DOHH2 (cell line): ENCODE measurements around the gene SSX4B.
"Not testable (repeated sequence)": the region's sequence is repeated elsewhere in the genome, so short reads cannot be mapped to it uniquely, and the experiment has no call there.

Experiments used
- H3F3A ChIP-seq: fragments of 200-600 bp; sonication (generic), shearing (Covaris generic); 2 replicates; pipeline ENCODE4 v1.6.0; 2016; ENCODE audit warnings: antibody characterized with exemption, mild to moderate bottlenecking; ENCODE audit not compliant: control insufficient read depth, insufficient read depth
- H3K27ac ChIP-seq: fragments of 200-600 bp; sonication (generic); 2 replicates; pipeline ENCODE4 v1.5.1; 2014; ENCODE audit warnings: low read depth, mild to moderate bottlenecking, low read length, moderate library complexity
- H3K27me3 ChIP-seq: fragments of 200-600 bp; sonication (generic); 2 replicates; pipeline ENCODE4 v1.6.1; 2014; ENCODE audit warnings: mild to moderate bottlenecking, low read length, mixed read lengths; ENCODE audit not compliant: control insufficient read depth
- H3K36me3 ChIP-seq: fragments of 200-600 bp; sonication (generic); 2 replicates; pipeline ENCODE4 v1.6.1; 2014; ENCODE audit warnings: mild to moderate bottlenecking, low read length, moderate library complexity, mixed read lengths; ENCODE audit not compliant: control insufficient read depth
- H3K4me1 ChIP-seq: fragments of 200-600 bp; sonication (generic); 2 replicates; pipeline ENCODE4 v1.6.1; 2014; ENCODE audit warnings: mild to moderate bottlenecking, low read length, mixed read lengths; ENCODE audit not compliant: control insufficient read depth
- H3K4me2 ChIP-seq: fragments of 200-600 bp; sonication (generic); 2 replicates; pipeline ENCODE4 v1.6.0; 2014; ENCODE audit warnings: mild to moderate bottlenecking, low read length, moderate library complexity
- H3K4me3 ChIP-seq: fragments of 200-600 bp; sonication (generic); 2 replicates; pipeline ENCODE4 v1.5.1; 2014; ENCODE audit warnings: mild to moderate bottlenecking, low read length, mixed read lengths
- H3K79me2 ChIP-seq: fragments of 200-600 bp; sonication (generic); 2 replicates; pipeline ENCODE4 v1.6.1; 2014; ENCODE audit warnings: mild to moderate bottlenecking, low read length, mixed read lengths; ENCODE audit not compliant: control insufficient read depth
- H3K9me2 ChIP-seq: fragments of 200-600 bp; sonication (generic); replicated peaks from 2 replicates; pipeline ENCODE4 v1.6.1; 2014; ENCODE audit warnings: mild to moderate bottlenecking, low read length, mixed read lengths; ENCODE audit not compliant: control insufficient read depth
- H3K9me3 ChIP-seq: fragments of 200-600 bp; sonication (generic); 2 replicates; pipeline ENCODE4 v1.6.1; 2014; ENCODE audit warnings: antibody characterized with exemption, low read length, mixed read lengths; ENCODE audit not compliant: control insufficient read depth, insufficient read depth
- H4K20me1 ChIP-seq: fragments of 200-600 bp; sonication (generic); 2 replicates; pipeline ENCODE4 v1.6.0; 2014; ENCODE audit warnings: low read depth, mild to moderate bottlenecking, antibody characterized with exemption, low read length, moderate library complexity; ENCODE audit not compliant: control insufficient read depth, insufficient read depth
- CTCF ChIP-seq: fragments of 200-600 bp; sonication (generic); IDR thresholded peaks from one replicate; pipeline ENCODE4 v1.5.1; 2014; ENCODE audit warnings: antibody characterized with exemption, mild to moderate bottlenecking, low read depth, low read length; ENCODE audit not compliant: poor library complexity, severe bottlenecking
- EZH2phosphoT487 ChIP-seq: fragments of 200-600 bp; sonication (generic); IDR thresholded peaks from 2 replicates; pipeline ENCODE4 v1.6.1; 2017; ENCODE audit warnings: borderline replicate concordance, mild to moderate bottlenecking, antibody characterized with exemption, low read length, moderate library complexity, mixed read lengths

Gene SSX4B

GRCh38 chrX:48450076-48450475 is 38.3 kb upstream of the SSX4B start:
- Histone ChIP-seq H4K20me1 (no peaks in the 10 kb centered on the region), H3K4me1 (no peaks in the 10 kb centered on the region), H3F3A (no peaks in the 10 kb centered on the region), H3K36me3 (no peaks in the 10 kb centered on the region), H3K9me2 (no peaks in the 10 kb centered on the region), H3K27ac (no peak overlapping the region), H3K79me2 (no peaks in the 10 kb centered on the region), H3K9me3 (no peaks in the 10 kb centered on the region), H3K4me3 (no peak overlapping the region), H3K27me3 (no peaks in the 10 kb centered on the region), H3K4me2 (no peak overlapping the region)
- TF ChIP-seq CTCF (no peak), EZH2phosphoT487 (no peak)

- H3K4me3 ChIP-seq, H3K27me3 ChIP-seq, H3K27ac ChIP-seq, H3K9me2 ChIP-seq, H3F3A ChIP-seq, H3K79me2 ChIP-seq, H4K20me1 ChIP-seq, H3K4me2 ChIP-seq, H3K9me3 ChIP-seq, H3K36me3 ChIP-seq, H3K4me1 ChIP-seq: not testable (repeated sequence)
Measured at GRCh38 chrX:48447201-48447600, 35.4 kb upstream of the SSX4B start.

GRCh38 chrX:48433713-48434112 is 22.0 kb upstream of the SSX4B start:
- H3K79me2 ChIP-seq, H4K20me1 ChIP-seq, H3K27ac ChIP-seq, H3K4me1 ChIP-seq, H3K27me3 ChIP-seq, H3K4me3 ChIP-seq, H3K4me2 ChIP-seq, H3K9me3 ChIP-seq, H3F3A ChIP-seq, H3K36me3 ChIP-seq, H3K9me2 ChIP-seq: not testable (repeated sequence)

GRCh38 chrX:48430166-48430565 is 18.4 kb upstream of the SSX4B start:
- not testable (repeated sequence) for H3K27me3 ChIP-seq, H3K36me3 ChIP-seq, H3K9me2 ChIP-seq, H3K4me2 ChIP-seq, H3K9me3 ChIP-seq, H3K4me1 ChIP-seq, H3F3A ChIP-seq, H3K4me3 ChIP-seq, H4K20me1 ChIP-seq, H3K27ac ChIP-seq, H3K79me2 ChIP-seq

GRCh38 chrX:48429606-48430005 is 17.8 kb upstream of the SSX4B start:
- H3K36me3 ChIP-seq, H3K4me3 ChIP-seq, H3K27me3 ChIP-seq, H3K79me2 ChIP-seq, H3K4me1 ChIP-seq, H3F3A ChIP-seq, H3K9me2 ChIP-seq, H3K27ac ChIP-seq, H4K20me1 ChIP-seq, H3K4me2 ChIP-seq, H3K9me3 ChIP-seq: not testable (repeated sequence)

GRCh38 chrX:48427027-48427716 is 15.4 kb upstream of the SSX4B start:
- not testable (repeated sequence) for H3K9me3 ChIP-seq, H3K27ac ChIP-seq, H3K4me1 ChIP-seq, H3K36me3 ChIP-seq, H3F3A ChIP-seq, H3K79me2 ChIP-seq, H3K9me2 ChIP-seq, H3K4me2 ChIP-seq, H3K4me3 ChIP-seq, H3K27me3 ChIP-seq, H4K20me1 ChIP-seq

- H3K36me3 ChIP-seq, H3K27ac ChIP-seq, H3K9me2 ChIP-seq, H3K79me2 ChIP-seq, H3K4me3 ChIP-seq, H3F3A ChIP-seq, H3K9me3 ChIP-seq, H4K20me1 ChIP-seq, H3K4me2 ChIP-seq, H3K4me1 ChIP-seq, H3K27me3 ChIP-seq: not testable (repeated sequence)
Measured at GRCh38 chrX:48397825-48398224, 13.9 kb downstream of the SSX4B start.
